Measurements from ENCODE around the gene ANKRD28. TPM values are rescaled to one million over a fixed set of nuclear protein-coding genes. Genes with fewer than 3 reads are reported as not detected.
"Not testable (repeated sequence)": the region's sequence is repeated elsewhere in the genome, so short reads cannot be mapped to it uniquely, and the experiment has no call there.

The ANKRD28 gene
- total RNA-seq, 4 donors from 2014 or later, result 97.1 to 121 (median 105) TPM

DNA sequence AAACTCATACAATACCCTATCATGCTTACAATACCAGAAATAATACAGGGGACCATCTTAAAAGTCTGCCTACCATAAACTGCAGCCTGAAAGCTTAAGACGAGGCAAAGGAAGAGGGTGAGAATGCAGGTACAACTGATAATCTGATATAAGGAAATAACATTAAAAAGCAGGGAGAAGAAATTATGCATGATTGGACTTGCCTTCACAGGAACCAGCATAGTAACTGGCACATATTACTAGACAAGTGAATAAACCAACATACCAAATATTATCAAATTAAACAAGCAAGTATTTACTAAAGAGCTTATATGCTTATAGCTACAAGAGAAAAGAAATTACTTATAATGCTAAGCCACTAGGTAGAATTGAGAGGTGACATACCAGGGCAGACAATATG, 18.7 kb downstream of the ANKRD28 start:
- H3K4me3 ChIP-seq, result no peak overlapping the region
- peak overlapping the region in 1 of 4 donors; percentile 83 for H3K27ac ChIP-seq
- no peak for TF ChIP-seq POLR2A (IDR thresholded peaks at IDR 0.05)
- TF ChIP-seq, protein P1, sequence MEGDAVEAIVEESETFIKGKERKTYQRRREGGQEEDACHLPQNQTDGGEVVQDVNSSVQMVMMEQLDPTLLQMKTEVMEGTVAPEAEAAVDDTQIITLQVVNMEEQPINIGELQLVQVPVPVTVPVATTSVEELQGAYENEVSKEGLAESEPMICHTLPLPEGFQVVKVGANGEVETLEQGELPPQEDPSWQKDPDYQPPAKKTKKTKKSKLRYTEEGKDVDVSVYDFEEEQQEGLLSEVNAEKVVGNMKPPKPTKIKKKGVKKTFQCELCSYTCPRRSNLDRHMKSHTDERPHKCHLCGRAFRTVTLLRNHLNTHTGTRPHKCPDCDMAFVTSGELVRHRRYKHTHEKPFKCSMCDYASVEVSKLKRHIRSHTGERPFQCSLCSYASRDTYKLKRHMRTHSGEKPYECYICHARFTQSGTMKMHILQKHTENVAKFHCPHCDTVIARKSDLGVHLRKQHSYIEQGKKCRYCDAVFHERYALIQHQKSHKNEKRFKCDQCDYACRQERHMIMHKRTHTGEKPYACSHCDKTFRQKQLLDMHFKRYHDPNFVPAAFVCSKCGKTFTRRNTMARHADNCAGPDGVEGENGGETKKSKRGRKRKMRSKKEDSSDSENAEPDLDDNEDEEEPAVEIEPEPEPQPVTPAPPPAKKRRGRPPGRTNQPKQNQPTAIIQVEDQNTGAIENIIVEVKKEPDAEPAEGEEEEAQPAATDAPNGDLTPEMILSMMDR (IDR thresholded peaks at IDR 0.05 in 4 of 5, conservative IDR thresholded peaks at IDR 0.05 in 1 of 5), result no peak
- H3K27me3 ChIP-seq, result no peaks in the 10 kb centered on the region
- no peaks in the 10 kb centered on the region for H3K36me3 ChIP-seq
- in situ Hi-C loops (cut with MboI; ENCODE audit: low sequenced_read_pairs in 4 of 4) (no loop called here), intact Hi-C loops (cut with DNase I; ENCODE audit: low total_unique reads) (no loop called here)
- ATAC-seq, result no peak
- H3K9me3 ChIP-seq, result no peaks in the 10 kb centered on the region
- no peak for DNase-seq
- H3K4me1 ChIP-seq, result peaks cover 39 to 43% of the 10 kb centered on the region in 2 donors

DNA sequence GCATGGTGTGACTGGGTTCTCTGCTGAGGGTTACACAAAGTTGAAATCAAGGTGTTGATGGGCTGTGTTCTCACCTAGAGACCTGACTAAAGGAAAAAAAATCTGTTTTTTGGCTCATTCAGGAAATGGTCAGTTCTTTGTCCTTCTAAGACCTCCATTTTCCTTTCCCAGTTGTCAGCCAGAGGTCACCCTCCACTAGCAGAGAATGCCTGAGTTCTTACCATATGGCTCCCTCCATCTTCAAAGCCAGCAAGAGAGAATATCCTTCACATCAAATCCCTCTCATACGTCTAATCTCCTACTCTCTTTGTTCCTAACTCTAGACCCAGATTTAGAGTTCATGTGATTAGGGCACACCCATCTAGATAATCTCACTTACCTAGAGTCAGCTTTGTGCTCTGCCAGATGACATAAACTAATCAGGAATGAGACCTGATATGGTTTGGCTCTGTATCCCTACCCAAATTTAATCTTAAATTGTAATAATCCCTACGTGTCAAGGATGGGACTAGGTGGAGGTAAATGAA, 19.4 kb downstream of the ANKRD28 start:
- intact Hi-C loops (cut with DNase I; ENCODE audit: low total_unique reads), result no loop called here

DNA sequence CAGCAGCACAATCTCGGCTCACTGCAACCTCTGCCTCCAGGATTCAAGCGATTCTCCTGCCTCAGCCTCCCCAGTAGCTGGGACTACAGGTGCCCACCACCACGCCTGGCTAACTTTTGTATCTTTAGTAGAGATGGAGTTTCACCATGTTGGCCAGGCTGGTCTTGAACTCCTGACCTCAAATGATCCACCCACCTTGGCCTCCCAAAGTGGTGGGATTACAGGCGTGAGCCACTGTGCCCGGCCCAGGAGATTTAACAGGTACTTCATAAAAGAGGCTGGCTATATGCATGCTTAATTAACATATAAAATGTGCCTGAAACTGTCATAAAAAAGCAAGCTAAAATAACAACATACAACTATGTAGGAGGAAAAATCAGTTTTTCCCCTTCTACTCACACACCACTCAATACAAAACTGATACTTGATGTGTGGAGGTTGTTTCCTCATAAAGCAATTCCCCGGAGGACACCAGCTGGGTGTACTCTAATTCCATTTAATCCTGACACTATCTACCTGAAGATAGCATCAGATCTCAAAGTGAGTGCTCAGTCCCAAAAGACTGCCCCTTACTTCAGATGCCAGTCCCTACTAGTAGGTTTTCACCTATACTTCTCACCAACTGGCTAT, 22.7 kb downstream of the ANKRD28 start:
- H3K4me1 ChIP-seq, result not testable (repeated sequence)

More for the DNA sequence above, 19.4 kb downstream of the ANKRD28 start:
- TF ChIP-seq, protein P1 (IDR thresholded peaks at IDR 0.05 in 4 of 5, conservative IDR thresholded peaks at IDR 0.05 in 1 of 5), result no peak
- no peak for TF ChIP-seq POLR2A (IDR thresholded peaks at IDR 0.05)
- H3K4me3 ChIP-seq, result no peak overlapping the region
- no peak for ATAC-seq
- no peaks in the 10 kb centered on the region for H3K9me3 ChIP-seq
- no peaks in the 10 kb centered on the region for H3K27me3 ChIP-seq
- no peak for DNase-seq
- H3K27ac ChIP-seq, result peak overlapping the region in 1 of 4 donors; percentile 83
- H3K4me1 ChIP-seq, result peaks cover 32 to 36% of the 10 kb centered on the region in 2 donors
- H3K36me3 ChIP-seq, result no peaks in the 10 kb centered on the region
- in situ Hi-C loops (cut with MboI; ENCODE audit: low sequenced_read_pairs in 4 of 4), result no loop called here

DNA sequence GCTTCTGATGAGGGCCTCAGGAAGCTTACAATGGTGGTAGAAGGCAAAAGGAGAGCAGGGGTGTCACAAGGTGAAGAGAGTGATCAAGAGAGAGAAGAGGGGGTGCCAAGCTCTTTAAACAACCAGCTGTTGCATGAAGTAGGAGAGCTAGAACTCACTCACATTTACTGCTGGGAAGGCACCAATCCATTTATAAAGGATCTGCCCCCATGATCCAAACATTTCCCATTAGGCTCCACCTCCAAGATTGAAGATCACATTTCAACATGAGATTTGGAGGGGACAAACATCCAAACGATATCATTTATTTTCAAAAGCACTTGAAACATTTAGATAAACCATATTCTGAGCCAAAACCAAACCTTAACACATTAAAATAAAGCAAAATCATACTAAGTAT, 26.3 kb downstream of the ANKRD28 start:
- TF ChIP-seq, protein P1 (IDR thresholded peaks at IDR 0.05 in 4 of 5, conservative IDR thresholded peaks at IDR 0.05 in 1 of 5), result no peak
- no peak for TF ChIP-seq POLR2A (IDR thresholded peaks at IDR 0.05)
- no peak overlapping the region for H3K27ac ChIP-seq
- peaks cover 20% of the 10 kb centered on the region in 2 donors for H3K4me1 ChIP-seq
- in situ Hi-C loops (cut with MboI; ENCODE audit: low sequenced_read_pairs in 4 of 4), result no loop called here
- no peaks in the 10 kb centered on the region for H3K27me3 ChIP-seq
- H3K9me3 ChIP-seq, result no peaks in the 10 kb centered on the region
- H3K4me3 ChIP-seq, result no peak overlapping the region
- DNase-seq (no peak), ATAC-seq (no peak)
- no peaks in the 10 kb centered on the region for H3K36me3 ChIP-seq
- intact Hi-C loops (cut with DNase I; ENCODE audit: low total_unique reads), result loop anchor here (5.0 kb wide), 1 partner anchor 159 kb away; no protein-coding TSS in a partner anchor

More for the DNA sequence above, 22.7 kb downstream of the ANKRD28 start:
- H3K4me3 ChIP-seq; H3K36me3 ChIP-seq; H3K27me3 ChIP-seq; H3K27ac ChIP-seq; in situ Hi-C loops (cut with MboI; ENCODE audit: low sequenced_read_pairs in 4 of 4); H3K9me3 ChIP-seq; DNase-seq; ATAC-seq: not testable (repeated sequence)
- intact Hi-C loops (cut with DNase I; ENCODE audit: low total_unique reads), result loop anchor here (5.0 kb wide), 1 partner anchor 163 kb away; no protein-coding TSS in a partner anchor

DNA sequence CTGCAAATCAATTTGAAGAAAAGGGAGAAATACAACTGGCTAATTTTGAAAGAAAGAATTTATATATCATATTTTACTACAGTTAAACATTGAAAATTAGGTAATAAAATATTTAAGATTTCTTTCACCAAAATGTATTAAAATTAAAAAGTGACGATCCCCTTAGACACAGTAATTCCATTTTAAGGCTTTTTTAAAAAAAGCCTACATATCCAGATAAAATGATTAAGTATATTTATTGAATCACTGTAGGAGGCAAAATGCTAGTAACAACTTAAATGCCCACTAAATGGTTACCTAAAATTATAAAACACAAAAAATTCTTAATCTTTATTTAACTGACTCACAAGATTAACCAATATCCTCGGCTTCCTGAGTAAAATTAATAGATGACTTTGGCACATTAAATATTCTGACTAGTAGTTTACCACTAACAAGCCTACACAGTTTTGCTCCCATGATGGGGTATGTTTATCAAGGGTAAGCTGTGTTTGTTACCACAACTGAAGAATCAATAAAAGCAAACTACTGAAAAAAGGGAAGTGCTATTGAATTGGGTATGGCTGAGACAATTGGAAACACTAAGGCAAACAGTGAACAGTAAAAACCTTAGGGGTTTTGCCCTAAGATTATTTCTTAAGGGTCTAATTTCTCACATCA, 28.4 kb downstream of the ANKRD28 start:
- peaks cover 20% of the 10 kb centered on the region in 2 donors for H3K4me1 ChIP-seq
- H3K27me3 ChIP-seq, result no peaks in the 10 kb centered on the region
- intact Hi-C loops (cut with DNase I; ENCODE audit: low total_unique reads), result no loop called here
- no peak overlapping the region for H3K4me3 ChIP-seq
- no peak for DNase-seq
- H3K27ac ChIP-seq, result peak overlapping the region; percentile 49 to 75 (median 72)
- no peaks in the 10 kb centered on the region for H3K9me3 ChIP-seq
- TF ChIP-seq POLR2A (IDR thresholded peaks at IDR 0.05), result no peak
- TF ChIP-seq, protein P1 (IDR thresholded peaks at IDR 0.05 in 4 of 5, conservative IDR thresholded peaks at IDR 0.05 in 1 of 5), result no peak
- peaks cover 0 to 8% of the 10 kb centered on the region in 2 donors for H3K36me3 ChIP-seq
- ATAC-seq, result no peak
- in situ Hi-C loops (cut with MboI; ENCODE audit: low sequenced_read_pairs in 4 of 4), result no loop called here

Data from gastrocnemius medialis (tissue), 4 donors.